Measurements from ENCODE around the gene GADL1.

GRCh38 chr3:30790150-30790549 lies 104.3 kb downstream of the GADL1 start:
- TF ChIP-seq CTCF (optimal IDR thresholded peaks at IDR 0.05 in 1 of 3, IDR thresholded peaks at IDR 0.05 in 1 of 3, conservative IDR thresholded peaks at IDR 0.05 in 1 of 3; ENCODE audit: extremely low read depth in 1 of 3, insufficient read depth in 2 of 3, low read length in 3 of 3) (no peak), EZH2 (IDR thresholded peaks at IDR 0.05; ENCODE audit: low read length) (no peak)
